Measurements from ENCODE around the gene NF1. TPM values are rescaled to one million over a fixed set of nuclear protein-coding genes. Genes with fewer than 3 reads are reported as not detected.

Gene NF1
- total RNA-seq, 4 donors from 2014 or later: 41.7 to 69.9 (median 54.4) TPM

GRCh38 chr17:31202968-31203367, 108.2 kb downstream of the NF1 start:
- TF ChIP-seq POLR2AphosphoS5 (IDR thresholded peaks at IDR 0.05) (no peak), EP300 (IDR thresholded peaks at IDR 0.05) (no peak), POLR2A (IDR thresholded peaks at IDR 0.05) (no peak), CTCF (IDR thresholded peaks at IDR 0.05) (no peak)
- no peak overlapping the region for H3K27ac ChIP-seq
- H3K27me3 ChIP-seq: no peaks in the 10 kb centered on the region
- ATAC-seq: no peak
- no peaks in the 10 kb centered on the region for H3K4me1 ChIP-seq
- peaks cover 0 to 27% of the 10 kb centered on the region in 2 donors for H3K36me3 ChIP-seq
- no peaks in the 10 kb centered on the region for H3K9me3 ChIP-seq
- H3K4me3 ChIP-seq: no peak overlapping the region

- Histone ChIP-seq H3K27me3 (no peaks in the 10 kb centered on the region), H3K27ac (no peak overlapping the region), H3K9me3 (no peaks in the 10 kb centered on the region), H3K4me3 (no peak overlapping the region), H3K36me3 (peaks cover 0 to 31% of the 10 kb centered on the region in 2 donors), H3K4me1 (peaks cover 0 to 5% (median 0%) of the 10 kb centered on the region in 3 donors)
- TF ChIP-seq POLR2A (IDR thresholded peaks at IDR 0.05): no peak
- TF ChIP-seq EP300 (IDR thresholded peaks at IDR 0.05): no peak
- no peak for TF ChIP-seq POLR2AphosphoS5 (IDR thresholded peaks at IDR 0.05)
- no peak for TF ChIP-seq CTCF (IDR thresholded peaks at IDR 0.05)
- ATAC-seq: no peak
Observed at GRCh38 chr17:31211352-31212012, 116.7 kb downstream of the NF1 start.

GRCh38 chr17:31216031-31216751, 121.4 kb downstream of the NF1 start:
- 24 to 36% methylated on average over 5 of the region's 5 CpGs for WGBS, 2 donors (ENCODE audit: low coverage in 1 of 2)
- TF ChIP-seq CTCF (IDR thresholded peaks at IDR 0.05) (peak; percentile 55 to 64 (median 60)), POLR2A (IDR thresholded peaks at IDR 0.05) (no peak)
- no peaks in the 10 kb centered on the region for H3K27me3 ChIP-seq
- H3K4me1 ChIP-seq: peaks cover 0 to 5% (median 0%) of the 10 kb centered on the region in 3 donors
- ATAC-seq: no peak
- H3K9me3 ChIP-seq: no peaks in the 10 kb centered on the region
- H3K36me3 ChIP-seq: peaks cover 0 to 35% of the 10 kb centered on the region in 2 donors
- no peak overlapping the region for H3K4me3 ChIP-seq
- H3K27ac ChIP-seq: peak overlapping the region in 2 of 4 donors; percentile 18 to 25

- Histone ChIP-seq H3K27ac (no peak overlapping the region), H3K9me3 (no peaks in the 10 kb centered on the region), H3K27me3 (no peaks in the 10 kb centered on the region), H3K4me1 (no peaks in the 10 kb centered on the region), H3K36me3 (peaks cover 2 to 42% of the 10 kb centered on the region in 2 donors), H3K4me3 (no peak overlapping the region)
- TF ChIP-seq CTCF (IDR thresholded peaks at IDR 0.05): no peak
- WGBS, 2 donors (ENCODE audit: low coverage in 1 of 2): 83 to 100% methylated on average over 1 of the region's 1 CpG
- ATAC-seq: no peak
Observed at GRCh38 chr17:31224366-31224765, 129.6 kb downstream of the NF1 start.

GRCh38 chr17:31225831-31226230, 131.1 kb downstream of the NF1 start:
- Histone ChIP-seq H3K9me3 (no peaks in the 10 kb centered on the region), H3K27me3 (no peaks in the 10 kb centered on the region), H3K27ac (no peak overlapping the region), H3K4me3 (no peak overlapping the region), H3K36me3 (peaks cover 5 to 50% of the 10 kb centered on the region in 2 donors), H3K4me1 (no peaks in the 10 kb centered on the region)
- WGBS, 2 donors (ENCODE audit: low coverage in 1 of 2): 60 to 92% methylated on average over 2 of the region's 2 CpGs
- TF ChIP-seq POLR2A (IDR thresholded peaks at IDR 0.05) (no peak), EP300 (IDR thresholded peaks at IDR 0.05) (no peak), POLR2AphosphoS5 (IDR thresholded peaks at IDR 0.05) (no peak), CTCF (IDR thresholded peaks at IDR 0.05) (no peak)
- no peak for ATAC-seq

Data from gastroesophageal sphincter (tissue), 4 donors.